ENCODE data around the gene UFD1.
A peak's percentile ranks its signal among the peaks of the same experiment; 100 is the strongest.

UFD1 gene

DNA sequence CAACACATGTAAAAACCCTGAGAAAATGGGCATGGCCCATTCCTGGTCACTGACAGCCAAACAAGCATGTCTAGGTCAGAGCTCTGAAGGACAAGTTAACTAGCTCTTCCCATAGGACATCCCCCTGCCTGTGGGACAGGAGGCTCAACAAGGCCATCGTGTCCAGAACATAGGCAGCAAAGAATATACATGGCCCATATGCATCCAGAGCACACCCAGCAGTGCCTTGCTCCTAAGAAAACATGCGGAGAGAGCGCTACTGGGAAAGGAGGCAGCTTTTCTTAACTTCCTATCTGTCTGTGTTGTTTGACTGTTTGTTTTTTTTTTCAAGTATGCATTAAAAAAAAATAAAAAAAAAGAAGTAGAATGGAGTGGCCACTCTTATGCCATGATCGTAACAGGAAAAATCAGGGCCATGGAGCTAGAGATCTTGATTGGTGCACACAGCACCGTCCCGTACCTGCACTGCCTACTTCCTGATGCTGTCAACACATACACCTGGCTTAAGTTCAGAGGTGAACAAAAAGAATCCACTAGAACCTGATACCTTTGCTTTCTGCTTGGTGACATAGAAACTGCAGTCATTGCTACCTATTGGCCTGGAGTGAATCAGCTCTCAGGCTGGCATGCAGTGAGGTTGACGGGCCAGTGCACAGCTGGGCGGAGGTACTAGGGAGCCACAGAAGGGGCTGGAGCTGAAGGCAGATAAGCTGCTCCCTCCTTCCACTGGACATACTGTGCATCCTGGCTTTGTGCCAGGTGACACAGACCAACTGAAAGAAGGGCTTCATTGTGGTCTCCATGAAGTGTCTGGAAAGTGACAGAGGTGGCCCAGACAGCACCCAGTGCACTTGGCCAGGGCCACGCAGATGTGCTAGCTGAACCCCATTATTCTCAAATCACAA, 11.9 kb downstream of the UFD1 start:
- DNase-seq = no peak

- DNase-seq = no peak
These were observed 12.8 kb downstream of the UFD1 start for GRCh38 chr22:19466126-19466716.

DNA sequence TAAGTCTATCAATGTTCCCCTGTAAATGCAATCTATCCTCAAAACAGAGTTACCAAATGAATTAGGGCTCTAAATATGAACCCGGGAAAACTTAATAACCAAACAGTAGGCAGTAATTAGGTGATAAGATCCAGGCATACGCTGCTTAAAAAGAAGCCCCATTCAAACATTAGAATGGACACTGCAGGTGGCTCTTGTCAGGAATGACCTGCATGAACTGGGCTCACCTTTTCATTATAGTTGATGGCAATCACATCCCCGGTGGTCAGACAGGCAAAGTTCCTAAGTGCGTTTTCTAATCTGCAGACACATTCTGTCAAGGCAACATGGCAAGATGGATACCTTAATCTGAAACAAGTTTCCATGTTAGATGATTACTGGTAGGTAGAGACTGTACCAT, 14.0 kb downstream of the UFD1 start:
- no peak for DNase-seq

DNA sequence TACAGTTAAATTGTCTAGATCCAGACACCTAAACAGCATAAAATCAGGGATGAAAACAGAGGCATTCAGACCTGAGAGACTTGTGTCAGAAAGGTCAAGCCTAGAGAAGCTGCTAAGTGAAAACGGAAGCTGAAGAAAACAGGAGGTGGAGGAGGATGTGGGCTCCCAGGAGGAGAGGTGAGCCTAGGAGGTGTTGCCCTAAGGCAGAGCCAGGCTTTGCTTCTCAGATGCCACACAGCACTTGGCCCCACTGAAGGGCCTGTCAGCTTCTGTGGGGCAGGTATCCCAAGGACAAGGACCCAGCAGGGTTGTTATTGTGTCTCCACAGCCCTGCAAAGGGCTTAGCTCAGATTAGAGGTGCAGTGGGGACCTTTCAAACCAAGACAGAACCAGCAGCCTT, 14.4 kb downstream of the UFD1 start:
- no peak for DNase-seq

GRCh38 chr22:19463491-19464469, 15.2 kb downstream of the UFD1 start:
- no peak for DNase-seq

GRCh38 chr22:19463008-19463407, 16.0 kb downstream of the UFD1 start:
- DNase-seq = no peak

DNA sequence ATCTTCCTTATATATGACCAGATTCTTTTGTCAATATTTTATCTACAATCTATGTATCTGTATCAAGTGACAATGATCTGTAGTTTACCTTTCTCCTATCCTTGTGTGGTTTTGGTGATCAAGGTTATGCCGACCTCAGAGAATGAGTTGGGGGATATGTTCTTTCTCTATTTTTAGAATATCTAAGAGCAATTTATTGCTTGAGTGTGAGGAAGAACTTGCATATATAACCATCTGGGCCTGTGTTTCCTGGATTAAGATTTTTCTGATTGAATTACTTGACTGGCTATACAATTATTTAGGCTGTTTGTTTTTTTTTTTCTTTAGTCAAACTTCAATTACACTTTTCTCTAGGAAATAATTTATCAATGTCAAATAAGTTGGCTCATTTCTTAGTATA, 17.5 kb downstream of the UFD1 start:
- DNase-seq = no peak

- no peak for DNase-seq
These were observed 19.0 kb downstream of the UFD1 start for GRCh38 chr22:19460036-19460435.

DNA sequence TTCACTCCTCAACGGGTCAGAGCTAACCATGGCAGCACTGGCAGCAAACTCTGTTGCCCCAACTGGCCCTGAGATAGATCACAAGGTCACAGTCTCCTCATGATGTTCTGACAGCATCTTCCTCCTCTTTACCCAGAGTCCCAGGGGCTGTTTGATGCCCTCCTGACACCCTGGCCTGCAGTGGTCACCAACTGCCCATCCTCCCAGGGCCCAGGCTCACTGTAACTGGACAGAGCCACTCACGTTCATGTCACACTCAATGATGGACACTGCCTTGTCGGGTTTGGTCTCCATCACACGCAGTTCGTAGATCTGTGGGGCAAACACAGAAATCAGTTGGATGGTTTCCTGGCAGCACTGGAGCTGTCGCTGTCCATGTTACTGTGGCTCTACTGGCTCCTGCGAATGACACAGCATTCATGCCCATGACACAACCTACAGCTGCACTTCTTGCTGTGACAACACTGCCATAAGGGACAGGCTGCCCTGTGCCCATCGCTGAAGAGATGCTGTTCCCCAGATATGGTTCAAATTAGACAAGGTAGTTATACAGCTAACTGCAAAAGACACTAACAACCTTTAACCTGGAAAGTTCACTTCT, 21.1 kb downstream of the UFD1 start:
- DNase-seq = no peak

DNA sequence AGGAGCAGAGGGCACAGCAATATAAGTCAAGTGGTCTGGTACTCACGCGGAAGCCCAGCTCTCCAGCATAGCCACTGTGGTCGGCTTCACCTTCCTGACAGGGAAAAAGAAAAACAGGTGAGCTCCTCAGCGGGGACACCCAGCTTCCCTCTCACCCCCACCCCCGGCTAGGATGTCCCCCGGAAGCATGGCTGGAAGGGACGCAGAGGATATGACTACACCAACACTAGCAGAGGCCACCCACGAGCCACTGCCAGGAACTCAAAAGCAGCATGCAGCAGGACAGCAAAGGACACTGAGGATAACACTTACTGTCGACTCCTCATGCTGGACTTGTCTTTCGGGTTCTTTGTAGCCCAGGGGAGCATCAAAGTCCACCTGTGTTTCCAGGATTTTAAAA, 22.5 kb downstream of the UFD1 start:
- no peak for DNase-seq

DNA sequence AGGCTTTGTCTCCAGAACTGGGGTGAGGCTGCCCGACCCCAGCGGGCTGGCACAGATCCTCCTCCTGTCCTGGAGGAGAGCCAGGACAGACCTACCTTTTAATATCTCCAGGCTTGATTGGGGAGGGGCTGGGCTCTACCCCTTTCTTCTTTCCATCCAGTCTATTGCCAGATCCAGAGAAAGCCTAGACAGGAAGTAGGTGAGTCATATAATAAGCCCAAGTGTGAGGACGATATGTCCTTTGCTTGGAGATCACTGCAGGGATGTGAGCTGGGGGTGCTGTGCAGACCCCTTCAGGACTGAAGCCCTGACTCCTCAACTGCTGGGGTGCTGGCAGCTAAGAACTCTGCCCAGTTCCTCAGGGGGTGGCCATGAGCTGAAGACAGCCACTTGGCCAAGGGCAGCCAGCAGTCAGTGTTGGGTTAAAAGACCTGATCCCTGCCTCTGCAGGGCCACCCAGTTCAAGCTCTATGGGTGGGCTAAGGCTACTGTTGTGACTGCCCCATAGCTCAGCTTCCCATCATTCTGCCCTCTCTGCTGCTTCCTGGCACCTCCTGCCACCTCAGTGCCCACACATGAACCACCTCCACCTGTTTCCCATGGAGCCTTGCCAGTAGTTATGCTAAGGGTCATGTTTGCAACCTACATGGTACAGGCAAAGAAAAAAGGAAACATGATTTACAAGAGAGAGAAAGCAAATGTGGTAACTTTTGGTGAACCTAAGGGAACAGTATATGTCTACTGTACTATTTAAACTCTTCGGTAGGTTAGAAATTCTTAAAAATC, 23.2 kb downstream of the UFD1 start:
- no peak for DNase-seq

DNA sequence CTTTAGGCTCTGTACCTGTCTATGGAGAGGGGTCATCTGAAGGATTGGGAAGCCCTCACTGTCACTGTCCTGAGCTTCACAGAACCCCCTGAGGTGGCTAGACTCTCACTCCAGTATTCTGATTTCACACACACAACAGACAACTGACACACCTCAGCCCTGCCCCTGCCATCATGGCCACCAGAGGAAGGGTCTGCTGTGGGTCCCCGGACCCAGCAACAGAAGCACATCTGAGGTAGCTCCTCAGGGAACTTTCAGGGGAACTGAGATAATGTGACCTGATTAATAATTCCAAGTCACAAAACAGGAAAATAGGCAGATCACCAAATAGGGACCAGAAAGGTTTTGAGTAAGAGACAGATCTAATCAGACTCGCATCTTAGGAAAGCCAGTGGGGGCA, 24.0 kb downstream of the UFD1 start:
- no peak for DNase-seq

DNA sequence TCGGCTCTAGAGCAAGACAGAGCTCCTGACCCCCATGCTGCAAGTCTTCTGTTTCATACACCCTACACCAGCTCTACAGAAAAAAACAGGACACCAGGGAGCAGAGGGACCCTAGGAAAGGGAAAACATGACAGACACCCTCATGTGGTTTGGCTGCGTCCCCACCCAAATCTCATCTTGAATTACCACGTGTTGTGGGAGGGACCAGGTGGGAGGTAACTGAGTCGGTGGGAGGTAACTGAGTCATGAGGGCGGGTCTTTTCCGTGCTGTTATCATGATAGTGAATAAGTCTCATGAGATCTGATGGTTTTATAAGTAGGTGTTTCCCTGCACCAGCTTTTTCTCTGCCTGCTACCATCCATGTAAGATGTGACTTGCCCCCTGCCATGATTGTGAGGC, 24.8 kb downstream of the UFD1 start:
- no peak for DNase-seq

GRCh38 chr22:19453718-19454117, 25.3 kb downstream of the UFD1 start:
- no peak for DNase-seq

DNA sequence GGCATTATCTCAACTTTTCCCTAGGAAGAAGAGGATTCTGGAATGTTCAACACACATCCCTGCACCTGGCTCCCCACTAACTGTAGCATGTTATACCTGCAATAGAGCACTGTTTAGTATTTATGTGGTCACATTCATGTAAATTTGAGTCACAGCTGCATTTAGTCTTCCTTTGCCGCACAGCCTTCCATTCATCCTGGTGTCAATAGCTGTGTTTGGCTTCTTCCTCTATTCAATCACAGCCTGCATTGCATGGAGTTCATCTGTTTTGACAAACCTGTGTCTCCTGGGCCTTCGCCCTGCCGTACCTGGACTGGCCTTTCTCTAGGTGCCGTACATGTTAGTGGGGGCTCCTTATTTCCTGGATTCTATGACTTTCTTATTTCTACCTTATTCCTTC, 27.4 kb downstream of the UFD1 start:
- no peak for DNase-seq

DNA sequence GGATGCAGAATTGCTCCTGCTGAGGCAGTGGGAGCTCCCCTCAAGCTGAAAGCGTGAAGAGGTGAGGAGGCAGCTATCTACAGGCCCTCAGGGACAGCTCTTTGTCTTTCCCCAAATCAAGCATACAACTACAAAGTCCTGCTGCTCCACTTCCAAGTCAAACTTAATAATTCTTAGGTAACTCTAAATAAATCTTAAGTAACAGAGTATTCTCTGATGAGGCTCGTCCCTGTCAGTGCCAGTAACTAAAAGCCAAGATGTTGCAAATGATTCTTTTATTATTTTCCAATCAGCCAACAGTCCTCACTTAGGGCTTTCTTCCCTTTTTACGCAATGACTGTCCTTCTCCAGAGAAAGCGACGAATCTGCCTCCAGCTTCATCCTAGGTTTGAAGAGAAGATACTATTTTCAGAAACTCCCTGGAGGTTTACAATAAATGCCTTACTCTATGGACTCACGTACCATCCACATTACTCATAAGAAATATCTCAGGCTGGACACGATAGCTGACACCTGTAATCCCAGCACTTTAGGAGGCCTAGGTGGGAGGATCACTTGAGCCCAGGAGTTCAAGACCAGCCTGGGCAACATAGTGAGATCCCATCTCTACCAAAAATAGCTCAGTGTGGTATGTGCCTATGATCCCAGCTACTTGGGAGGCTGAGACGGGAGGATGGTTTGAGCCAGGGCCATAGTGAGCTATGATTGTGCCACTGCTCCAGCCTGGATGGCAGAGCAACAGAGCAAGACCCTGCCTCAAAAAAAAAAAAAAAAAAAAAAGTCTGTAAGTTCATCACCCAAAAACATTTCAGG, 28.4 kb downstream of the UFD1 start:
- DNase-seq = no peak

DNA sequence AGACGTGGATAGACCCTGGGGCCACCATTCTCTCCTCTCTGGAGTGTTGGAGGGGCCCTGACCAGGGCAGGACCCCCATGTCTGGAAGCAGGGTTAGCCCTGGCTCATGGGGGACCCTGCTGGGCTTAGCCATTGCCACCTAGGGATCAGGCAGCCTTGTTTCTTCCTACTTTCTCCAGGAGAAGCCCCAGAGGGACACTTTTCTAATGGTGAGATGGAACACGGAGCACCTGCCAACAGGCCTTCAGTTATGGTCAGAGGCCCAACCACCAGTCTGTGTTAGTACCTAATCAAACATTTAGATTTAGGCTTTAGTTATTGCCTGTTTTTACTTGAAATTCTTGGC, 29.6 kb downstream of the UFD1 start:
- DNase-seq = no peak

GRCh38 chr22:19448739-19449421, 30.1 kb downstream of the UFD1 start:
- DNase-seq = no peak

DNA sequence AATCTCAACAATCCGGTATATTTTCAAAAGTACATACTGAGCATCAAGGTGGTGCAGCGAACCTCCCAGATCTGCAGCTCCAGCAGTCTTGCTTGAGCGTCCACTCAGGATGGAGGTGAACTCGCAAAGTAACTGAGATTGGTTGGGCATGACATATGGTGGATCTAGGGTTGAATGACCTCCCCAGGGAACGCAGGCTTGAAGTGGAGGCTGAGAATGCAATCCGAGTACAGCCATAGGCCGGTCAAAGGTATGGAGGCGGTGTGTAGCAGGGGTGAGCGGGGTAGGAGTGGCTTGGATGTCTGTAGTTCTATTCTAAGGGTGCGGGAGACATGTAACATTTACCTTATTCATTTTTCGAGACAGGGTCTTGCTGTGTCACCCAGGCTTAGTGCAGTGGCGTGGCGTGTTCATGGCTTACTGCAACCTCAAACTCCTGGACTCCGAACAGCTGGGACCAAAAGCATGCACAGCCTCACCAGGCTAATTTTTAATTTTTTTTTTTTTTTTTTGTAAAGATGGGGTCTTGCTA, 30.9 kb downstream of the UFD1 start:
- peak; percentile 62 for DNase-seq

DNA sequence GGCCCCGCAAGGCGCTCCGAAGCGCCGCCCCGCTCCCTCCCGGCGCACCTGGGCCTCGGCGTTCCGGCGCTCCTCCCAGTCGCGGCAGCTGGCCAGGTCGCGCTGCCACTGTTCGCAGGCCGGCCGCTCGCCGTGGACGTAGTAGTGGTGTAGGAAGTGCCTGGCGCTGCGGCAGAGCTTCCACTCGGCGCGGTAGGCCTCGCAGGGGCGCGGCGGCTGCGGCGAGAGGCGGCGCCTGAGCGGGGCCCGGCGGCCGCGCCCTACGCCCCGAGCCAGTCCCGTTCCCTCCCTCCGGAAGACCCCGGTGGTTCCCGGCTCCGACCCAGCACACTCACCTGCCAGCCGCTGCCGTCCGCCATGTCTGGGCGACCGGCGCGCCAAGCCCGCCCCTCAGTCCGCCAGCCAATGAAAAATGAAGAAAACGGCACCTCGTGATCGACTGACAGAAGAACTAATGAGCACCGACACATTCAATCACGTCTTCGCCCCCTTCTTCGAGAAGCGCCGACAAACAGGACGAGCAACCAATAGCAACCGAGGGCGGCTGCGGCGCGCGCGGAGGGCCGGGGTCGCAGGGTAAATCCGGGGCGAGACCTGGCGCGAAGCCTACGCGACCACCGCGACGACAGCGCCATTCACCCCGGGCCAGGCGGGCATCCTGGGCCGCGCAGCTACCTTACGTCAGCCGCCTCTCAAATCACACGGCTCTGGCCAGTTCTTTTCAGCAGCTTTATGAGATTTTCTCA, 31.5 kb downstream of the UFD1 start, which contains the start of gene C22orf39:
C22orf39 (minus strand) TSS at position 382 of the 746 bp plus-strand sequence; CDS start at position 359, 23 bp downstream.
- DNase-seq = peak; percentile 93

All from left hindlimb (tissue), 1 donor.